Testis (tissue), 3 donors: ENCODE data around the gene RECQL5. TPM values are rescaled to one million over a fixed set of nuclear protein-coding genes. Genes with fewer than 3 reads are reported as not detected.

Experiments used
- DNase-seq: peaks from one replicate; pipeline ENCODE4 v3.0.0-alpha.2; 2019
- H3K27ac ChIP-seq, 2 donors: fragments of 200-600 bp; sonication (generic); one replicate each; pipeline ENCODE4 v1.5.1; 2019
- H3K27me3 ChIP-seq: fragments of 200-600 bp; sonication (generic); one replicate; pipeline ENCODE4 v1.5.1; 2019
- H3K36me3 ChIP-seq: fragments of 200-600 bp; sonication (generic); one replicate; pipeline ENCODE4 v1.5.1; 2017; ENCODE audit warnings: low read depth; ENCODE audit errors: missing control alignments
- H3K4me1 ChIP-seq: fragments of 200-600 bp; sonication (generic); one replicate; pipeline ENCODE4 v1.5.1; 2019
- H3K4me3 ChIP-seq, 2 donors: fragments of 200-600 bp; sonication (generic); one replicate each; pipeline ENCODE4 v1.5.1; 2017 to 2019
- H3K9me3 ChIP-seq: fragments of 200-600 bp; sonication (generic); one replicate; pipeline ENCODE4 v1.5.1; 2017
- POLR2A ChIP-seq: fragments of 450-650 bp; IDR thresholded peaks from one replicate; pipeline ENCODE4 v1.6.1; 2017; ENCODE audit warnings: antibody characterized with exemption, mild to moderate bottlenecking, moderate library complexity
- WGBS, 2 donors: methylation state at CpG; one replicate each; pipeline ENCODE4 v1.1.5; 2018; 5-methylcytosine and 5-hydroxymethylcytosine counted together
- intact Hi-C: fragments of 100-400 bp; cut with DNase I; formaldehyde crosslinking; loops from one replicate; pipeline ENCODE4 v1.15.1; 2023; ENCODE audit warnings: low total_unique reads
- polyA plus RNA-seq: library from polyadenylated mRNA; stranded (reverse); fragments of 350-450 nt; fragmentation: Illumina TruSeq; extraction: RNeasy Lipid Tissue Mini Kit (QIAGEN cat#74804); gene quantifications from one replicate; pipeline ENCODE4 v1.2.3, GENCODE V29; 2014; ENCODE audit warnings: low read depth, low replicate concordance; ENCODE audit not compliant: insufficient read depth
- total RNA-seq, 2 donors: library from RNA; depleted of rRNA; stranded (reverse); fragments of >200 nt; gene quantifications; one replicate each; pipeline ENCODE4 v1.2.3, GENCODE V29; 2016
- TF ChIP-seq, protein P1 (sequence below), 3 experiments: fragments of 450-650 bp in 2 of 3; fragments of 200-600 bp in 1 of 3; sonication (generic) in 1 of 3; IDR thresholded peaks; one replicate each; pipeline ENCODE4 v1.5.1; 2016 to 2019; ENCODE audit warnings: antibody characterized with exemption in 3 of 3, mild to moderate bottlenecking in 2 of 3, moderate library complexity in 1 of 3

Gene RECQL5
- total and polyA plus RNA-seq, 3 donors from 2014 or later: 60.0 to 99.6 (median 81.4) TPM

DNA sequence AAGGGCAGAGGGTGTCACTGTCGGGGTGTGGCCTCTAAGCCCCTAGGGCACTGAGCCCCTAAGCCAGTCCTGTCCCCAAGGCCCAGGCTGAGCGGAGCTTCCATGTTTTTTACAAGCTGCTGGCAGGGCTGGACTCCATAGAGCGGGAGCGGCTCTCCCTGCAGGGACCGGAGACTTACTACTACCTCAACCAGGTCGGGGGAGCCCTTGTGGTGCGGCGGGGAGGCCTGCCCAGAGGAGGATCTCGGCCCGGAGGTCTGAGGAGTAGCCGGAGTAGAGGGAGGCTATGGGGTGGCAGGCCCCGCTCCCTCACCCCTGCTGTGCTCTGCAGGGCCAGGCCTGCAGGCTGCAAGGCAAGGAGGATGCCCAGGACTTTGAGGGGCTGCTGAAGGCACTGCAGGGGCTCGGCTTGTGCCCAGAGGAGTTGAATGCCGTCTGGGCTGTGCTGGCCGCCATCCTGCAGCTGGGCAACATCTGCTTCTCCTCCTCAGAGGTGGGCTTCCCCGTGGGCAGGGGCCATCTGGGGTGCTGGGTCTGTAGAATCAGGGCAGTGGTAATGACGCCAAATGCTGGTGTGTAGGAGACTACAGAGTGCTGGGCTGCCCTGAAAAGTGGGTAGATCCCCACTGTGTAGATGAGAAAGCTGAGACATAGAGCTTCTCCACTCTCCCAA lies 74.5 kb downstream of the RECQL5 start:
- no peak for TF ChIP-seq POLR2A
- TF ChIP-seq, protein P1, sequence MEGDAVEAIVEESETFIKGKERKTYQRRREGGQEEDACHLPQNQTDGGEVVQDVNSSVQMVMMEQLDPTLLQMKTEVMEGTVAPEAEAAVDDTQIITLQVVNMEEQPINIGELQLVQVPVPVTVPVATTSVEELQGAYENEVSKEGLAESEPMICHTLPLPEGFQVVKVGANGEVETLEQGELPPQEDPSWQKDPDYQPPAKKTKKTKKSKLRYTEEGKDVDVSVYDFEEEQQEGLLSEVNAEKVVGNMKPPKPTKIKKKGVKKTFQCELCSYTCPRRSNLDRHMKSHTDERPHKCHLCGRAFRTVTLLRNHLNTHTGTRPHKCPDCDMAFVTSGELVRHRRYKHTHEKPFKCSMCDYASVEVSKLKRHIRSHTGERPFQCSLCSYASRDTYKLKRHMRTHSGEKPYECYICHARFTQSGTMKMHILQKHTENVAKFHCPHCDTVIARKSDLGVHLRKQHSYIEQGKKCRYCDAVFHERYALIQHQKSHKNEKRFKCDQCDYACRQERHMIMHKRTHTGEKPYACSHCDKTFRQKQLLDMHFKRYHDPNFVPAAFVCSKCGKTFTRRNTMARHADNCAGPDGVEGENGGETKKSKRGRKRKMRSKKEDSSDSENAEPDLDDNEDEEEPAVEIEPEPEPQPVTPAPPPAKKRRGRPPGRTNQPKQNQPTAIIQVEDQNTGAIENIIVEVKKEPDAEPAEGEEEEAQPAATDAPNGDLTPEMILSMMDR (IDR thresholded peaks at IDR 0.05): no peak
- H3K4me1 ChIP-seq: peaks cover 8% of the 10 kb centered on the region
- no peak for DNase-seq
- H3K4me3 ChIP-seq: no peak overlapping the region
- intact Hi-C loops: no loop called here
- H3K27ac ChIP-seq: no peak overlapping the region
- H3K9me3 ChIP-seq: no peaks in the 10 kb centered on the region
- 81 to 93% methylated on average over 12 to 17 of the region's 17 CpGs for WGBS, 2 donors
- H3K36me3 ChIP-seq: no peaks in the 10 kb centered on the region
- no peaks in the 10 kb centered on the region for H3K27me3 ChIP-seq

DNA sequence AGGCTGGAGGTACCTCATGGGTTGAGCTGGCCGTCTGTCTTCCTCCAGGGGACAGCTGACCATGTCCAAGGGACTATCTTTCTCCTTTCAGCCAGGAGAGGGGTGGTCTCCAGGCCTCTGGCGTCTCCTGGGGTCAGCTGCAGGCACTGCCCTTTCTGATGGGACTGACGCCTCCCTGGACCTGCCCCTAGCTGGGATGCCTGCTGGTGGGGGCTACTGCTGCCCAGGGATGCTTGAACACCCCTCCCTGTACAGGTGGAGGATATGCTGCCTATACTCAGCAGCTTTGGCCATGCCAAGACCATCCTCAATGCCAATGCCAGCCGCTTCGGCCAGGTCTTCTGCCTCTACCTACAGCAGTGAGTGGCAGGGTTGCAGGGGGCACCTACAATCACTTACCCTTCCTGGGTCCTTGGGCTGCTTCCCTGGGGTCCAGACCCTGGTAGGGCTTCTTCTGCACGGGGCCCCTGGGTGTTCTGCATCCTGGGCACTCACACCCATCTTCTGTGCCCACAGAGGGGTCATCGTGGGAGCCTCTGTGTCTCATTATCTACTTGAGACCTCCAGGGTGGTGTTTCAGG lies 75.1 kb downstream of the RECQL5 start:
- WGBS, 2 donors: 90 to 93% methylated on average over 3 to 7 of the region's 7 CpGs
- no peak for DNase-seq

DNA sequence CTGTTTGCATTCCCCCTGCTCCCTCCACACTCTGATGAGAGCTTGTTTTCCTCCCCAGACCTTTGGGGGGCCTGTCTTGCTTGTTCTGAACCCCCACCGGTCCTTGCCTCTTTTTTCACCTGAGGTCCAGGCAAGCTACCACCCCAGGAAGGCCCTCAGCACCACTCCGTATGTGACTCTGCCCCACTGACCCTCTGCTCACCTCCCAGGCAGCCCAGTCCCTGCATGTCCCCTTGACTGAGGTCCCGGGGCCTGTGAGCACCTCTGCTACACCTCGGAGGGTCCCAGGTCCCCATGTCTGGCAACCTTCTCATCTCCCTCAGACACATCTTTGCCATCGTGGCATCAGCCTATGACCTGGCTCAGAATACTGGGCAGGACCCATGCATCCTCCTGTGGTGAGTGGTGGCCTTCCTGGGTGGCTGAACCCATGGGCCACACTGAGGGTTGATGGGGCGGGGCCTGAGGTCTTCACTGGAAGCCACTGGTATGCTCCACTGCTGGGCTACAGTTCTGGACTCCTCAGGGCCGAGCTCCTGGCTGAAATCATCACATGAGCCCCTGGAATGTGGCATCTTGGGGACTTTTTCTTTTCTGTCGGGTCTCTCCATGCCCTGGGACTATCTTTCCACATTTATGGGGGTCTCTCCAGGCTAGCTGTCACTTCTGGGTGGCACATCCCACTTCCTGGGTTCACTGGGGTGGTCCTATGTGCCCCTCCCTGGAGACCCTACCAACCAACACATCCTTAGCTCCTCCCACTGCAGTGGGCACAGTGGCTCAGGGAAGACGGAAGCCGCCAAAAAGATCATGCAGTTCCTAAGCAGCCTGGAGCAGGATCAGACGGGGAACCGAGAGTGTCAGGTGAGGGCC lies 75.9 kb downstream of the RECQL5 start:
- Histone ChIP-seq H3K9me3 (no peaks in the 10 kb centered on the region), H3K27ac (no peak overlapping the region), H3K4me3 (no peak overlapping the region), H3K4me1 (peaks cover 14% of the 10 kb centered on the region), H3K27me3 (no peaks in the 10 kb centered on the region), H3K36me3 (no peaks in the 10 kb centered on the region)
- DNase-seq: no peak
- WGBS, 2 donors: 84 to 86% methylated on average over 8 to 12 of the region's 12 CpGs
- TF ChIP-seq, protein P1 (IDR thresholded peaks at IDR 0.05): no peak
- intact Hi-C loops: no loop called here

More for the DNA sequence above, 75.1 kb downstream of the RECQL5 start:
- Histone ChIP-seq H3K4me3 (no peak overlapping the region), H3K27me3 (no peaks in the 10 kb centered on the region), H3K27ac (no peak overlapping the region), H3K36me3 (no peaks in the 10 kb centered on the region), H3K9me3 (no peaks in the 10 kb centered on the region), H3K4me1 (peaks cover 14% of the 10 kb centered on the region)
- intact Hi-C loops: no loop called here
- TF ChIP-seq POLR2A: no peak
- TF ChIP-seq, protein P1 (IDR thresholded peaks at IDR 0.05): no peak

DNA sequence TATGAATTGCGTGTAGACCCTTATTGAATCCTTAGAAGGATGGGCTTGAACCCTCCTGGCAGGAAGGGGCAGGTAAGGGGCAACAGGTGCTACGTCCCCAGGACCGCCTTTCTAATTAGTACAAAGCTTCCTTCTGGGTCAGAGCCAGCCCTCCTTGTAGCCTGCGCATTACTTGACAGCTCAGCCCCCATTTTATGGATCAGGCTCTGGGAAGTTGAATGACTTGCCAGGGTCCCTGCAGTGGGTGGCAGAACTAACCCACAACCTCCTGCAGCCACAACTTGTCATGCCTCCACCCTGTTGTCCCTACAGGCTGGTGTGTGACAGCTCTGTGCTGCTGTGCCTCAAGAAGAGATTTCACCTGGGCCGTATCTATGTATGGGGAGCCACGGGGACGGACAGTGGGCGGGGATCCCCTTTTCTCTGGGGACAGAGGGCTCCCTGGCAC lies 76.6 kb downstream of the RECQL5 start:
- Histone ChIP-seq H3K4me3 (no peak overlapping the region), H3K9me3 (no peaks in the 10 kb centered on the region), H3K36me3 (no peaks in the 10 kb centered on the region), H3K4me1 (peaks cover 14% of the 10 kb centered on the region), H3K27ac (no peak overlapping the region), H3K27me3 (no peaks in the 10 kb centered on the region)
- intact Hi-C loops: no loop called here
- no peak for DNase-seq
- WGBS, 2 donors: 76 to 78% methylated on average over 8 of the region's 8 CpGs
- TF ChIP-seq, protein P1 (IDR thresholded peaks at IDR 0.05): no peak
- no peak for TF ChIP-seq POLR2A
